GM12878 (cell line): ENCODE measurements around the gene GPR78.

Experiments used
- CREB1 ChIP-seq: IDR thresholded peaks from 2 replicates; pipeline ENCODE4 v1.6.1; 2012; ENCODE audit warnings: low read depth, mild to moderate bottlenecking, inconsistent platforms
- EZH2 ChIP-seq: IDR thresholded peaks from 2 replicates; pipeline ENCODE4 v1.6.1; 2012; ENCODE audit warnings: low read depth, mild to moderate bottlenecking, control low read depth, inconsistent platforms, low read length, borderline replicate concordance; ENCODE audit not compliant: control insufficient read depth
- NFIC ChIP-seq: IDR thresholded peaks from 2 replicates; pipeline ENCODE4 v1.6.1; 2012; ENCODE audit warnings: low read depth, mild to moderate bottlenecking, inconsistent platforms, low read length, moderate library complexity
- POLR2A ChIP-seq: IDR thresholded peaks from 2 replicates; pipeline ENCODE4 v1.6.1; 2011; ENCODE audit warnings: low read depth, mild to moderate bottlenecking, low read length
- RFX5 ChIP-seq: IDR thresholded peaks from 2 replicates; pipeline ENCODE4 v1.6.1; 2011; ENCODE audit warnings: low read depth, low read length, improper control_type of control experiment
- SIN3A ChIP-seq: IDR thresholded peaks from 2 replicates; pipeline ENCODE4 v1.6.1; 2012; ENCODE audit warnings: low read depth, low read length, improper control_type of control experiment
- TAF1 ChIP-seq: IDR thresholded peaks from 2 replicates; pipeline ENCODE4 v1.6.1; 2011; ENCODE audit warnings: mild to moderate bottlenecking, low read depth, low read length, borderline replicate concordance
- YBX1 ChIP-seq: fragments of 450-650 bp; IDR thresholded peaks from 2 replicates; pipeline ENCODE4 v1.6.1; 2016; ENCODE audit warnings: antibody characterized with exemption
- ZNF274 ChIP-seq: IDR thresholded peaks from one replicate; pipeline ENCODE4 v1.8.0; 2011; ENCODE audit not compliant: insufficient read length, insufficient read depth
- ZZZ3 ChIP-seq: IDR thresholded peaks from 2 replicates; pipeline ENCODE4 v1.6.1; 2011; ENCODE audit warnings: low read depth; ENCODE audit not compliant: control insufficient read depth, insufficient read length
- TF ChIP-seq, protein P1 (sequence below), 3 experiments: IDR thresholded peaks in 2 of 3; conservative IDR thresholded peaks in 1 of 3; 2 replicates each; pipeline ENCODE4 v1.5.1; 2011; ENCODE audit warnings: low read depth in 3 of 3, low read length in 3 of 3, mild to moderate bottlenecking in 3 of 3, control low read depth in 2 of 3, moderate library complexity in 2 of 3, inconsistent platforms in 1 of 3, mixed read lengths in 1 of 3; ENCODE audit not compliant: control insufficient read depth in 2 of 3, insufficient read depth in 1 of 3; ENCODE audit errors: extremely low read depth in 1 of 3
- TF ChIP-seq, protein P2 (sequence below): IDR thresholded peaks from 2 replicates; pipeline ENCODE4 v1.6.1; 2012; ENCODE audit warnings: mild to moderate bottlenecking, low read depth, low read length

DNA sequence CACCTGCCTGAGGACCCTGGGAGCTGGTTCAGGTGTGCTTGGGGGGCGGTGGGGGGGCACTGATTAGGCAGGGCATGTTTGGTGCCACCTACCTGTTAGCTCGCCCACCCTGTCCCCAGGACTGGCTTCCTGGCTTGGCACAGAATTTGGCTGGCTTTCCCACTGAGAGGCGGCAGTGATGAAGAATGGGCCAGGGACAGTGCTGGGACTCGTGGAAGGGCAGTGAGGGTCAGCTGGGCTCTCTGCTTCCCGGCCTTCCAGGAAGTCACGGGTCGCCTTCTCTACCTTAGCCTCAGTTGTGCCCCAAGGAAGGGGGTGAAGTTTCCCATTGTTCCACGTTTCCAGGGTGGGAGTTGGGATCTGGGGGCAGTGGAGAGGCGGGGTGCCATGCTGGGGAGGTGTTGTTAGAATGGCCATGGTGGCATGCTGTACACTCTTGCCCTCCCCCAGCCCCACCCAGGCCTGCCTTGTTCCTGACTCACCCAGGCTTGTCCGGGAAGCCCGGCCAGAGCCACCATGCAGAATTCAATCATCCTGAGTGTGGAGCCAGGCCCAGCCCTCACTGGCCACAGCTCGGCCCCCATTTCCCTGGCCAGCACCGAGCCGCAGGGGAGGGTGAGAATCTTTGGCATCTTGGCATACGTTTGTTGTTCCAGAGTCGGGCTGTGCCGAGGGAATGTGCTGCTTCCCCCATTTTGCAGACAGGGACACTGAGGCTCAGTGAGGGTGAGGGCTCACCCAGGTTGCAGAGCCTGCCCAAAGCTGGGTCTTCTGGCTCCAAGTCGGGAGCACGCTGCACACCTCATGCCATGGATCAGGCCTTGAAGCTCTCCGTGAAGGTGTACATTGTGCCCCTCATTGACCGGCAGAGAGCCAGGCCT lies 21.9 kb upstream of the GPR78 start:
- TF ChIP-seq, protein P1, sequence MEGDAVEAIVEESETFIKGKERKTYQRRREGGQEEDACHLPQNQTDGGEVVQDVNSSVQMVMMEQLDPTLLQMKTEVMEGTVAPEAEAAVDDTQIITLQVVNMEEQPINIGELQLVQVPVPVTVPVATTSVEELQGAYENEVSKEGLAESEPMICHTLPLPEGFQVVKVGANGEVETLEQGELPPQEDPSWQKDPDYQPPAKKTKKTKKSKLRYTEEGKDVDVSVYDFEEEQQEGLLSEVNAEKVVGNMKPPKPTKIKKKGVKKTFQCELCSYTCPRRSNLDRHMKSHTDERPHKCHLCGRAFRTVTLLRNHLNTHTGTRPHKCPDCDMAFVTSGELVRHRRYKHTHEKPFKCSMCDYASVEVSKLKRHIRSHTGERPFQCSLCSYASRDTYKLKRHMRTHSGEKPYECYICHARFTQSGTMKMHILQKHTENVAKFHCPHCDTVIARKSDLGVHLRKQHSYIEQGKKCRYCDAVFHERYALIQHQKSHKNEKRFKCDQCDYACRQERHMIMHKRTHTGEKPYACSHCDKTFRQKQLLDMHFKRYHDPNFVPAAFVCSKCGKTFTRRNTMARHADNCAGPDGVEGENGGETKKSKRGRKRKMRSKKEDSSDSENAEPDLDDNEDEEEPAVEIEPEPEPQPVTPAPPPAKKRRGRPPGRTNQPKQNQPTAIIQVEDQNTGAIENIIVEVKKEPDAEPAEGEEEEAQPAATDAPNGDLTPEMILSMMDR (IDR thresholded peaks at IDR 0.05 in 2 of 3, conservative IDR thresholded peaks at IDR 0.05 in 1 of 3; ENCODE audit: control insufficient read depth in 2 of 3, extremely low read depth in 1 of 3, insufficient read depth in 1 of 3, low read depth in 3 of 3, low read length in 3 of 3), result no peak
- TF ChIP-seq, protein P2, sequence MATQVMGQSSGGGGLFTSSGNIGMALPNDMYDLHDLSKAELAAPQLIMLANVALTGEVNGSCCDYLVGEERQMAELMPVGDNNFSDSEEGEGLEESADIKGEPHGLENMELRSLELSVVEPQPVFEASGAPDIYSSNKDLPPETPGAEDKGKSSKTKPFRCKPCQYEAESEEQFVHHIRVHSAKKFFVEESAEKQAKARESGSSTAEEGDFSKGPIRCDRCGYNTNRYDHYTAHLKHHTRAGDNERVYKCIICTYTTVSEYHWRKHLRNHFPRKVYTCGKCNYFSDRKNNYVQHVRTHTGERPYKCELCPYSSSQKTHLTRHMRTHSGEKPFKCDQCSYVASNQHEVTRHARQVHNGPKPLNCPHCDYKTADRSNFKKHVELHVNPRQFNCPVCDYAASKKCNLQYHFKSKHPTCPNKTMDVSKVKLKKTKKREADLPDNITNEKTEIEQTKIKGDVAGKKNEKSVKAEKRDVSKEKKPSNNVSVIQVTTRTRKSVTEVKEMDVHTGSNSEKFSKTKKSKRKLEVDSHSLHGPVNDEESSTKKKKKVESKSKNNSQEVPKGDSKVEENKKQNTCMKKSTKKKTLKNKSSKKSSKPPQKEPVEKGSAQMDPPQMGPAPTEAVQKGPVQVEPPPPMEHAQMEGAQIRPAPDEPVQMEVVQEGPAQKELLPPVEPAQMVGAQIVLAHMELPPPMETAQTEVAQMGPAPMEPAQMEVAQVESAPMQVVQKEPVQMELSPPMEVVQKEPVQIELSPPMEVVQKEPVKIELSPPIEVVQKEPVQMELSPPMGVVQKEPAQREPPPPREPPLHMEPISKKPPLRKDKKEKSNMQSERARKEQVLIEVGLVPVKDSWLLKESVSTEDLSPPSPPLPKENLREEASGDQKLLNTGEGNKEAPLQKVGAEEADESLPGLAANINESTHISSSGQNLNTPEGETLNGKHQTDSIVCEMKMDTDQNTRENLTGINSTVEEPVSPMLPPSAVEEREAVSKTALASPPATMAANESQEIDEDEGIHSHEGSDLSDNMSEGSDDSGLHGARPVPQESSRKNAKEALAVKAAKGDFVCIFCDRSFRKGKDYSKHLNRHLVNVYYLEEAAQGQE, result no peak
- TF ChIP-seq POLR2A (no peak), ZNF274 (no peak), SIN3A (no peak), TAF1 (no peak), RFX5 (no peak), NFIC (no peak), CREB1 (no peak), YBX1 (no peak), ZZZ3 (no peak), EZH2 (no peak)
